Stimulated activated CD4-positive, alpha-beta T cell treated with anti-CD3 and anti-CD28 coated beads, Interleukin-4, amount 100 ng/mL, for 48 hours (primary cell): Measurements from ENCODE around the gene CCDC13.

Experiments used
- DNase-seq, 2 donors: peaks; one replicate each; pipeline ENCODE4 v3.0.0-alpha.2; 2020; ENCODE audit warnings: low read depth in 2 of 2

Gene CCDC13

GRCh38 chr3:42800251-42800650 lies 27.2 kb upstream of the CCDC13 start:
- no peak for DNase-seq

- DNase-seq: no peak
These were observed 26.3 kb upstream of the CCDC13 start for GRCh38 chr3:42799376-42799775.

GRCh38 chr3:42796332-42796885 lies 23.4 kb upstream of the CCDC13 start:
- DNase-seq: no peak

GRCh38 chr3:42795621-42796181 lies 22.6 kb upstream of the CCDC13 start:
- no peak for DNase-seq

- no peak for DNase-seq
These were observed 17.7 kb upstream of the CCDC13 start for GRCh38 chr3:42790714-42791229.

GRCh38 chr3:42786631-42787030 lies 13.6 kb upstream of the CCDC13 start:
- no peak for DNase-seq

- DNase-seq: no peak
These were observed 13.2 kb upstream of the CCDC13 start for GRCh38 chr3:42786212-42786611.

GRCh38 chr3:42780892-42781700 lies 8.0 kb upstream of the CCDC13 start:
- DNase-seq: no peak

GRCh38 chr3:42780398-42780797 lies 7.3 kb upstream of the CCDC13 start:
- DNase-seq: no peak

GRCh38 chr3:42778644-42779043 lies 5.6 kb upstream of the CCDC13 start:
- DNase-seq: no peak

GRCh38 chr3:42773409-42773751 lies 327 bp upstream of the CCDC13 start:
- DNase-seq: no peak

- no peak for DNase-seq
These were observed 1.8 kb downstream of the CCDC13 start for GRCh38 chr3:42771271-42771670.

GRCh38 chr3:42769477-42770131 lies 3.4 kb downstream of the CCDC13 start:
- no peak for DNase-seq

GRCh38 chr3:42764561-42765295 lies 8.3 kb downstream of the CCDC13 start:
- no peak for DNase-seq

- no peak for DNase-seq
These were observed 8.9 kb downstream of the CCDC13 start for GRCh38 chr3:42764115-42764514.

- no peak for DNase-seq
These were observed 10.0 kb downstream of the CCDC13 start for GRCh38 chr3:42763021-42763420.

- no peak for DNase-seq
These were observed 10.9 kb downstream of the CCDC13 start for GRCh38 chr3:42762046-42762724.

GRCh38 chr3:42758126-42758525 lies 14.9 kb downstream of the CCDC13 start:
- no peak for DNase-seq

- DNase-seq: no peak
These were observed 16.3 kb downstream of the CCDC13 start for GRCh38 chr3:42756681-42757213.

GRCh38 chr3:42755681-42756578 lies 17.1 kb downstream of the CCDC13 start:
- DNase-seq: no peak
